Colonic mucosa (tissue), 4 donors: Measurements from ENCODE around the gene SLC9A4. TPM values are rescaled to one million over a fixed set of nuclear protein-coding genes. Genes with fewer than 3 reads are reported as not detected.

Source experiments
- DNase-seq: peaks from one replicate; pipeline ENCODE4 v3.0.0-alpha.2; 2020
- H3K27ac ChIP-seq: fragments of 200-600 bp; one replicate; pipeline ENCODE4 v1.8.0; 2021
- H3K27me3 ChIP-seq: fragments of 200-600 bp; one replicate; pipeline ENCODE4 v1.8.0; 2021
- H3K36me3 ChIP-seq: fragments of 200-600 bp; one replicate; pipeline ENCODE4 v1.8.0; 2021
- H3K4me1 ChIP-seq: fragments of 200-600 bp; one replicate; pipeline ENCODE4 v1.8.0; 2021; ENCODE audit warnings: mild to moderate bottlenecking
- H3K4me3 ChIP-seq: fragments of 200-600 bp; one replicate; pipeline ENCODE4 v1.8.0; 2021
- H3K9ac ChIP-seq, 2 donors: one replicate each; pipeline ENCODE4 v1.7.0; 2013; ENCODE audit warnings: control low read depth in 2 of 2, low read depth in 2 of 2, low read length in 2 of 2
- H3K9me3 ChIP-seq: fragments of 200-600 bp; one replicate; pipeline ENCODE4 v1.8.0; 2021
- intact Hi-C: fragments of 100-400 bp; cut with DNase I; formaldehyde crosslinking; loops from one replicate; pipeline ENCODE4 v1.14.1; 2022
- total RNA-seq, 2 donors: library from RNA; stranded (reverse); fragmentation: NEBNext Ultra II Directional in 1 of 2; extraction: Animal tissue kit (Norgen Biotek cat#: 25700) in 1 of 2; gene quantifications; one replicate each; pipeline ENCODE4 v1.2.1, GENCODE V29; 2021
- TF ChIP-seq, protein P1 (sequence below): fragments of 200-600 bp; IDR thresholded peaks from one replicate; pipeline ENCODE4 v1.8.0; 2022; ENCODE audit warnings: antibody characterized with exemption, mild to moderate bottlenecking
- donor health status: healthy.
- donor health status: DM: no; HTN: no; CAD: no.
- donor health status: DM: no; HTN: no; CAD: no.

The SLC9A4 gene, protein sequence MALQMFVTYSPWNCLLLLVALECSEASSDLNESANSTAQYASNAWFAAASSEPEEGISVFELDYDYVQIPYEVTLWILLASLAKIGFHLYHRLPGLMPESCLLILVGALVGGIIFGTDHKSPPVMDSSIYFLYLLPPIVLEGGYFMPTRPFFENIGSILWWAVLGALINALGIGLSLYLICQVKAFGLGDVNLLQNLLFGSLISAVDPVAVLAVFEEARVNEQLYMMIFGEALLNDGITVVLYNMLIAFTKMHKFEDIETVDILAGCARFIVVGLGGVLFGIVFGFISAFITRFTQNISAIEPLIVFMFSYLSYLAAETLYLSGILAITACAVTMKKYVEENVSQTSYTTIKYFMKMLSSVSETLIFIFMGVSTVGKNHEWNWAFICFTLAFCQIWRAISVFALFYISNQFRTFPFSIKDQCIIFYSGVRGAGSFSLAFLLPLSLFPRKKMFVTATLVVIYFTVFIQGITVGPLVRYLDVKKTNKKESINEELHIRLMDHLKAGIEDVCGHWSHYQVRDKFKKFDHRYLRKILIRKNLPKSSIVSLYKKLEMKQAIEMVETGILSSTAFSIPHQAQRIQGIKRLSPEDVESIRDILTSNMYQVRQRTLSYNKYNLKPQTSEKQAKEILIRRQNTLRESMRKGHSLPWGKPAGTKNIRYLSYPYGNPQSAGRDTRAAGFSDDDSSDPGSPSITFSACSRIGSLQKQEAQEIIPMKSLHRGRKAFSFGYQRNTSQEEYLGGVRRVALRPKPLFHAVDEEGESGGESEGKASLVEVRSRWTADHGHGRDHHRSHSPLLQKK
- under 1 TPM in 1 of 2 donors, not detected in 1; 0.15 TPM for total RNA-seq

DNA sequence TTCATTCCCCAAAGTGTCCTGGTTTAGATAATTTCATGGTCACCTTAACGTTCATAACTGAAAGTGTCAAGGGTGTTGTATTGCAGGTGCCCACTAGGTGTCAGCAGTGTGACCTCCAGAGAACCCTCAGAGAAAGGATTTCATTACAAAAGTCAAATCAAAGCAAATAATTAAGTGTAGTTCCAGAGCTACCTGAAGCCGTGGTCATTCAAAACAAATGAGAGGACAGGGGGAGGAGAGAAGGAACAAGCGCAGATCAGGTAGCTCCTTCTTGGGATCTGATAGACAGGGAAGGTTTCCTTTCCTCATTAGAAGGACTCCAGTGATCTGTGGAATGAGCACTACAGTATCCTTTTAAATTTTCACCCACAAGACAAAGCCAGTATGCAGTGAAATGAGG is at the start of gene SLC9A4:
Gene SLC9A4 (plus strand): TSS at position 207 of the 400 bp plus-strand sequence. CDS start 534 bp downstream, outside the sequence.
- peak; percentile 71 for DNase-seq
- TF ChIP-seq, protein P1, sequence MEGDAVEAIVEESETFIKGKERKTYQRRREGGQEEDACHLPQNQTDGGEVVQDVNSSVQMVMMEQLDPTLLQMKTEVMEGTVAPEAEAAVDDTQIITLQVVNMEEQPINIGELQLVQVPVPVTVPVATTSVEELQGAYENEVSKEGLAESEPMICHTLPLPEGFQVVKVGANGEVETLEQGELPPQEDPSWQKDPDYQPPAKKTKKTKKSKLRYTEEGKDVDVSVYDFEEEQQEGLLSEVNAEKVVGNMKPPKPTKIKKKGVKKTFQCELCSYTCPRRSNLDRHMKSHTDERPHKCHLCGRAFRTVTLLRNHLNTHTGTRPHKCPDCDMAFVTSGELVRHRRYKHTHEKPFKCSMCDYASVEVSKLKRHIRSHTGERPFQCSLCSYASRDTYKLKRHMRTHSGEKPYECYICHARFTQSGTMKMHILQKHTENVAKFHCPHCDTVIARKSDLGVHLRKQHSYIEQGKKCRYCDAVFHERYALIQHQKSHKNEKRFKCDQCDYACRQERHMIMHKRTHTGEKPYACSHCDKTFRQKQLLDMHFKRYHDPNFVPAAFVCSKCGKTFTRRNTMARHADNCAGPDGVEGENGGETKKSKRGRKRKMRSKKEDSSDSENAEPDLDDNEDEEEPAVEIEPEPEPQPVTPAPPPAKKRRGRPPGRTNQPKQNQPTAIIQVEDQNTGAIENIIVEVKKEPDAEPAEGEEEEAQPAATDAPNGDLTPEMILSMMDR: peak; percentile 84
- Histone ChIP-seq H3K9me3 (no peaks in the 10 kb centered on the region), H3K9ac (no peak within 1 kb of the TSS), H3K27ac (no peak within 1 kb of the TSS), H3K4me3 (no peak within 1 kb of the TSS), H3K4me1 (no peaks in the 10 kb centered on the region), H3K36me3 (no peaks in the 10 kb centered on the region), H3K27me3 (no peaks in the 10 kb centered on the region)
- intact Hi-C loops: loop anchor here (5.0 kb wide), 3 partner anchors 119 to 229 kb away; no protein-coding TSS in a partner anchor

DNA sequence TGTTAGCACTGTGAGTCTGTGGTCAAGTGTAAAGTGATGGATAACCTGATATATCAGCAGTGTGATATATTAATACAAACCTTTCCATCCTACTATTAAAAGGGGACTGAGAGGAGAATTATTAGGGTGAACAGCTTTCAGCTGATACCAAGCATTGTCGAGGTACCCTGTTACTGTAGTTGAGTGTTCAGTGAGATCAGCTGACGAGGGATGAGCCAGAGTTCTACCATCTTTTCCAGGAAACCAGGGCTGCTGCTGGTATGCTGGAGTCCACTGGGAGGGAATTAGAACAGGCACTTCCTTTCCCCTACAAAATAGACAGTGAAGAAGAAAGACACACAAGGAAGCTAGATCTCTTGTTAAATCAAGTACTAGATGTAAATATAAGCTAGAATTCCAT is 49.7 kb upstream of the SLC9A4 start:
- no peaks in the 10 kb centered on the region for H3K36me3 ChIP-seq
- H3K4me3 ChIP-seq: no peak overlapping the region
- H3K4me1 ChIP-seq: no peaks in the 10 kb centered on the region
- no peaks in the 10 kb centered on the region for H3K9me3 ChIP-seq
- no peaks in the 10 kb centered on the region for H3K27me3 ChIP-seq
- no peak overlapping the region for H3K9ac ChIP-seq
- H3K27ac ChIP-seq: no peak overlapping the region
- DNase-seq: no peak
- TF ChIP-seq, protein P1: no peak
- intact Hi-C loops: no loop called here

DNA sequence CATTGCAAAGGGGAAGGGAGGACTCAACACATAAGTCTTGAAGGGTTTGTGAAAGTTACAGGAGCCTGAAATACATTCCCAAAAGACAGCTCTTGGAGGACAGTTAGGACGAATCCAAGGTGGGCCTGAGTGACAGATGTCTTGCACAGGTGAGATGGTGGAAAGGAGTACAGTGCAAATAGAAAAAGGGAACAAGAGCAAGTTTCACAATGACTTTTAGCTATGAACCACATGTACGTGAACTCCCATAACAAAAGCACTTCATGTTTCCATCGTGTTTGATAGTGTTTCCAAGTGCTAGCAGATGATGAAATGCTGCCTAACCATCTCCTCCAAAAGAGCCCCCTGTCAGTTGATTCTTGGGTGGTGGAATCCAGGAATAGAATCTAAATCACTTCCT is 48.3 kb upstream of the SLC9A4 start:
- no peak overlapping the region for H3K27ac ChIP-seq
- H3K9me3 ChIP-seq: no peaks in the 10 kb centered on the region
- DNase-seq: no peak
- intact Hi-C loops: no loop called here
- TF ChIP-seq, protein P1: no peak
- H3K27me3 ChIP-seq: no peaks in the 10 kb centered on the region
- no peaks in the 10 kb centered on the region for H3K4me1 ChIP-seq
- H3K4me3 ChIP-seq: no peak overlapping the region
- H3K36me3 ChIP-seq: no peaks in the 10 kb centered on the region
- no peak overlapping the region for H3K9ac ChIP-seq

DNA sequence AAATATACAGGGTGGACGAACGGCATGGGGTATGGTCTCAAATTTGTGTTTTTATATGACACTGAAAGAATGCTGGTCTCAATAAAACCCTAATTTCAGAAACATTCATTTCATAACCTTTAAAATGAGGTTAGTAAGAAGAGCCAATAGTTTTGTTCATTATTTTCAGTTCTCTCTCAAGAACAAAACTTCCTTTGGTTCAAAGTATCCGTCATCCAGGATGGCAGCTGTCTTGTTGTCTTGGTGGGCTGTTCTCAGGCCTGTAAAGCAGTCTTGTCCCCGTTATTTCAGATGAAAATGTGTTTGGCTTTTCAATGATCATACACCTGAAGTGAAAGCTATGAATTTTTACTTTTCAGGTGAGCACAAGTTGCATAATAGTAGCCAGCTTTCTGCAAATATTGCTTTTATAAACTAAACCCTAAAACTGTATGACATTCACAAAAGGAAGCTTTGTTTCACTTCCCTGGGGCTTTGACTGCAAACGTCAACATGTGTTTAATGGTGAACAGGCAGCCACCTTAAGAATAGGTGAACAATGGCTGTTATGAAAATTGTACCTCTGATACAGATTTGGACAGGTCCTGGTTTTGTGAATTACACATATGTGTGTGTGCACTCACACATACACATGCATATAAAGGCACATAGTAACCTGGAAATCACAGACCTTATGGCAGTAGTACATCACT is 47.4 kb upstream of the SLC9A4 start:
- intact Hi-C loops: no loop called here
- no peaks in the 10 kb centered on the region for H3K4me1 ChIP-seq
- no peak overlapping the region for H3K9ac ChIP-seq
- no peak for DNase-seq
- no peaks in the 10 kb centered on the region for H3K36me3 ChIP-seq
- H3K4me3 ChIP-seq: no peak overlapping the region
- TF ChIP-seq, protein P1: no peak
- H3K27me3 ChIP-seq: no peaks in the 10 kb centered on the region
- H3K27ac ChIP-seq: no peak overlapping the region
- no peaks in the 10 kb centered on the region for H3K9me3 ChIP-seq

DNA sequence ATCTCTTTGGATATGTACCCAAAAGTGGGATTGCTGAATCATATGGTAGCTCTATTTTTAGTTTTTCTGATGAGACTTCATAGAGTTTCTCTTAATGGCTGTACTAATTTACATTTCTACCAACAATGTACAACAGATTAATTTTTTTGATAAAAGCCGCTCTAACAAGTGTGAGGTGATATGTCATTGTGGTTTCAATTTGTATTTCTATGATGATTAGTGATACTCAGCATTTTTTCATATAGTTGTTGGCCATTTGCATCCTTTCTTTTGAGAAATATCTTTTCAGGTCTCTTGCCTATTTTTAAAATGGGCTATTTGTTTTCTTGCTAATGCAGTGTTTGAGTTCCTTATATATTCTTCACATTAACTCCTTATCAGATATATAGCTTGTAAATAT is 45.8 kb upstream of the SLC9A4 start:
- H3K9me3 ChIP-seq: no peaks in the 10 kb centered on the region
- H3K27me3 ChIP-seq: no peaks in the 10 kb centered on the region
- H3K4me1 ChIP-seq: no peaks in the 10 kb centered on the region
- DNase-seq: no peak
- H3K4me3 ChIP-seq: no peak overlapping the region
- H3K36me3 ChIP-seq: no peaks in the 10 kb centered on the region
- no peak overlapping the region for H3K27ac ChIP-seq
- intact Hi-C loops: no loop called here
- TF ChIP-seq, protein P1: no peak
- H3K9ac ChIP-seq: no peak overlapping the region
